ENCODE data around the gene DUS2. TPM values are rescaled to one million over a fixed set of nuclear protein-coding genes. Genes with fewer than 3 reads are reported as not detected.

DUS2 gene
- total and polyA plus RNA-seq, 7 donors, result 3.4 to 15.1 (median 9.5) TPM

GRCh38 chr16:67977469-67978227, 45.4 kb upstream of the DUS2 start:
- no peak for TF ChIP-seq CTCF (IDR thresholded peaks at IDR 0.05)
- Histone ChIP-seq H3K27ac (no peak overlapping the region), H3K36me3 (ENCODE audit: insufficient read depth in 1 of 2, low read depth in 1 of 2) (no peaks in the 10 kb centered on the region), H3K9me3 (no peaks in the 10 kb centered on the region), H3K4me1 (no peaks in the 10 kb centered on the region), H3K4me3 (no peak overlapping the region), H3K27me3 (ENCODE audit: insufficient read depth in 3 of 3, low read length in 2 of 3) (no peaks in the 10 kb centered on the region)
- no peak for DNase-seq
- WGBS, 3 donors, result 86 to 91% (median 87%) methylated on average over 9 of the region's 9 CpGs
- intact Hi-C loops (cut with DNase I), result no loop called here
- no peak for ATAC-seq

- no peaks in the 10 kb centered on the region for H3K9me3 ChIP-seq
- ATAC-seq, result peak in 2 of 4 donors; percentile 18 to 21
These were observed 43.0 kb upstream of the DUS2 start, which contains the start of gene DPEP3 for GRCh38 chr16:67979955-67980678. TSS of gene DPEP3 (minus strand) at chr16:67980499. CDS start at chr16:67980380, 119 bp downstream.

GRCh38 chr16:67982011-67982696, 40.9 kb upstream of the DUS2 start:
- DNase-seq, result no peak
- no peaks in the 10 kb centered on the region for H3K9me3 ChIP-seq
- intact Hi-C loops (cut with DNase I), result no loop called here
- no peaks in the 10 kb centered on the region for H3K36me3 ChIP-seq (ENCODE audit: insufficient read depth in 1 of 2, low read depth in 1 of 2)
- H3K27me3 ChIP-seq (ENCODE audit: insufficient read depth in 3 of 3, low read length in 2 of 3), result no peaks in the 10 kb centered on the region
- H3K27ac ChIP-seq, result no peak overlapping the region
- WGBS, 3 donors, result 72 to 83% (median 81%) methylated on average over 49 of the region's 49 CpGs
- ATAC-seq, result no peak
- no peak for TF ChIP-seq CTCF (IDR thresholded peaks at IDR 0.05)
- H3K4me3 ChIP-seq, result no peak overlapping the region
- H3K4me1 ChIP-seq, result peaks cover 34% of the 10 kb centered on the region

More at GRCh38 chr16:67979955-67980678, 43.0 kb upstream of the DUS2 start, which contains the start of gene DPEP3:
- TF ChIP-seq CTCF (IDR thresholded peaks at IDR 0.05), result no peak
- Histone ChIP-seq H3K27ac (no peak within 1 kb of the TSS), H3K36me3 (ENCODE audit: insufficient read depth in 1 of 2, low read depth in 1 of 2) (no peaks in the 10 kb centered on the region), H3K4me3 (no peak within 1 kb of the TSS), H3K4me1 (peaks cover 19% of the 10 kb centered on the region), H3K27me3 (ENCODE audit: insufficient read depth in 3 of 3, low read length in 2 of 3) (no peaks in the 10 kb centered on the region)
- 66 to 73% (median 66%) methylated on average over 48 to 62 of the region's 62 CpGs for WGBS, 3 donors
- intact Hi-C loops (cut with DNase I), result no loop called here
- no peak for DNase-seq

GRCh38 chr16:67986949-67987348, 36.1 kb upstream of the DUS2 start:
- intact Hi-C loops (cut with DNase I), result loop anchor here in 1 of 2 donors (2.0 kb wide), 1 partner anchor 20 kb away; no protein-coding TSS in a partner anchor
- Histone ChIP-seq H3K27ac (peak overlapping the region; percentile 97), H3K36me3 (ENCODE audit: insufficient read depth in 1 of 2, low read depth in 1 of 2) (peaks cover 0 to 8% of the 10 kb centered on the region in 2 donors), H3K27me3 (ENCODE audit: insufficient read depth in 3 of 3, low read length in 2 of 3) (no peaks in the 10 kb centered on the region), H3K9me3 (no peaks in the 10 kb centered on the region), H3K4me1 (peaks cover 74% of the 10 kb centered on the region), H3K4me3 (peak overlapping the region; percentile 70)
- TF ChIP-seq CTCF (IDR thresholded peaks at IDR 0.05), result no peak
- WGBS, 3 donors, result 50 to 59% (median 53%) methylated on average over 5 of the region's 5 CpGs
- DNase-seq (no peak), ATAC-seq (peak; percentile 3 to 7 (median 6))

All from psoas muscle (tissue), 8 donors.